ENCODE measurements around the gene COPS3.

DNA sequence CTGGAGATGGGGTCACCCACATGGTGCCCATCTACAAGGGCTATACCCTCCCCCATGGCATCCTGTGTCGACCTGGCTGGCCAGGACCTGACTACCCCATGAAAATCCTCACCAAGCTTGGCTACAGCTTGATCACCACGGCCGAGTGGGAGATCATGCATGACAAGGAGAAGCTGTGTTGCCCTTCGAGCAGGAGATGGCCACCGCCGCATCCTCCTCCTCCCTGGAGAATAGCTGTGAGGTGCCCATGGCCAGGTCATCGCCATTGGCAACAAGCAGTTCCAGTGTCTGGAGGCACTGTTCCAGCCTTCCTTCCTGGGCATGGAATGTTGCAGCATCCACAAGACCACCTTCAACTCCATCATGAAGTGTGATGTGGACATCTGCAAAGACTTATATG, 38.8 kb downstream of the COPS3 start:
- TF ChIP-seq, protein P1, sequence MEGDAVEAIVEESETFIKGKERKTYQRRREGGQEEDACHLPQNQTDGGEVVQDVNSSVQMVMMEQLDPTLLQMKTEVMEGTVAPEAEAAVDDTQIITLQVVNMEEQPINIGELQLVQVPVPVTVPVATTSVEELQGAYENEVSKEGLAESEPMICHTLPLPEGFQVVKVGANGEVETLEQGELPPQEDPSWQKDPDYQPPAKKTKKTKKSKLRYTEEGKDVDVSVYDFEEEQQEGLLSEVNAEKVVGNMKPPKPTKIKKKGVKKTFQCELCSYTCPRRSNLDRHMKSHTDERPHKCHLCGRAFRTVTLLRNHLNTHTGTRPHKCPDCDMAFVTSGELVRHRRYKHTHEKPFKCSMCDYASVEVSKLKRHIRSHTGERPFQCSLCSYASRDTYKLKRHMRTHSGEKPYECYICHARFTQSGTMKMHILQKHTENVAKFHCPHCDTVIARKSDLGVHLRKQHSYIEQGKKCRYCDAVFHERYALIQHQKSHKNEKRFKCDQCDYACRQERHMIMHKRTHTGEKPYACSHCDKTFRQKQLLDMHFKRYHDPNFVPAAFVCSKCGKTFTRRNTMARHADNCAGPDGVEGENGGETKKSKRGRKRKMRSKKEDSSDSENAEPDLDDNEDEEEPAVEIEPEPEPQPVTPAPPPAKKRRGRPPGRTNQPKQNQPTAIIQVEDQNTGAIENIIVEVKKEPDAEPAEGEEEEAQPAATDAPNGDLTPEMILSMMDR (conservative IDR thresholded peaks at IDR 0.05; ENCODE audit: low read depth, low read length) = no peak
- no peak for TF ChIP-seq EZH2 (IDR thresholded peaks at IDR 0.05; ENCODE audit: borderline replicate concordance, low read depth, low read length, poor library complexity, severe bottlenecking)
